Measurements from ENCODE around the gene CDH4.
"Not testable (repeated sequence)": the region's sequence is repeated elsewhere in the genome, so short reads cannot be mapped to it uniquely, and the experiment has no call there.

Gene CDH4

GRCh38 chr20:61439251-61439650 is 187.2 kb downstream of the CDH4 start:
- DNase-seq (ENCODE audit: low spot score) = no peak

DNA sequence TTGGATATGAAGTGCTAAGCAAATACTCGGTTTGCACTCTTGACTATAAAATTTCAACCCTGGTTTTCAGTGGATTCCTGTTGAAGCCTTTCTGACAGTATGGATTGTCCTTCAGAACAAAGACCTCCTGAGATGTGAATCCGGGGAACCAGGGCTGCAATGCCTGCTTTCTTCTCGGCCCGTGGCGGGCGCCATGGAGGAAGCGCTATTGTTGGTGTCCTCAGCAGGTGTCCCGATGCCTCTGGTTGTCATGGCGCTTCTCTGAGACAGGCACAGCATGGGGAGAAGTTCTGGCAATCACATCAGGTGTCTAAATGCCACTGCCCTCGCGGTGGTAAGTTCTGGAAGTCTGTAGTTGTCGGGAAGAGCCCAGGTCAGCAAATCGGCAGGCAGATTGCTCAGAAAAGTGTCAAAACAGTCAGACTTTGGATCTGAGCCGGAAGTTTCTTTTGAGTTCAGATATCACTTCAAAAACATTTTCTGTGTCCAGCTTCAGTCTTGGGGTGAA is 188.5 kb downstream of the CDH4 start:
- no peak for DNase-seq (ENCODE audit: low spot score)

GRCh38 chr20:61441537-61441936 is 189.5 kb downstream of the CDH4 start:
- no peak for DNase-seq (ENCODE audit: low spot score)

GRCh38 chr20:61442075-61442670 is 190.1 kb downstream of the CDH4 start:
- no peak for DNase-seq (ENCODE audit: low spot score)

- DNase-seq (ENCODE audit: low spot score) = no peak
Observed at GRCh38 chr20:61442718-61443117, 190.7 kb downstream of the CDH4 start.

DNA sequence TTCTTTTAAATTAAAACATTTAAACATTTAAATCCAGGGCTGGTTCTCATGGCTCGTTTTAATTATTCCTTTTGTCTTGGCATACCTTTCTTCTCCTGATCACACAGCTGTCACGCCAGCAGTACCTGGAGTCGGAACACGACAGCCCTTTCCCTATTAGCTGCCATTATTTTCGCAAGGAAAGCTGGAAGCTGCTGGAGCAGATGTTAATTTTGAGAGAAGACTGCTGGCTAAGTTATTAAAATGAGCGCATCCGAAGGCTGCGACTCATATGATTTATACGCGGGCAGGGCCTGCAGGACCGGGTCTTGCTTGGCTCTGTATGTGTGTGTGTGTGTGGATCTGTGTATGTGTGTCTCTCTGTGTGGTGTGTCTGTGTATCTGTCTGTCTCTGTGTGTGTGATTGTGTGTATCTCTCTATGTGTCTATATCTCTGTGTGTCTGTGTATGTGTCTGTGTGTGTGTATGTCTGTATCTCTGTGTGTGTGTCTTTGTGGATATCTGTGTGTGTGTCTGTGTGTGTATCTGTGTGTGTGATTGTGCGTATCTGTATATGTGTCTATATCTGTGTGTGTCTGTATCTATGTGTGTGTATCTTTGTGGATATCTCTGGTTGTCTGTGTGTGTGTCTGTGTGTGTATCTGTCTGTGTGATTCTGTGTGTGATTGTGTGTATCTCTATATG is 191.5 kb downstream of the CDH4 start:
- no peak for DNase-seq (ENCODE audit: low spot score)

- DNase-seq (ENCODE audit: low spot score) = no peak
Observed at GRCh38 chr20:61444637-61445036, 192.6 kb downstream of the CDH4 start.

DNA sequence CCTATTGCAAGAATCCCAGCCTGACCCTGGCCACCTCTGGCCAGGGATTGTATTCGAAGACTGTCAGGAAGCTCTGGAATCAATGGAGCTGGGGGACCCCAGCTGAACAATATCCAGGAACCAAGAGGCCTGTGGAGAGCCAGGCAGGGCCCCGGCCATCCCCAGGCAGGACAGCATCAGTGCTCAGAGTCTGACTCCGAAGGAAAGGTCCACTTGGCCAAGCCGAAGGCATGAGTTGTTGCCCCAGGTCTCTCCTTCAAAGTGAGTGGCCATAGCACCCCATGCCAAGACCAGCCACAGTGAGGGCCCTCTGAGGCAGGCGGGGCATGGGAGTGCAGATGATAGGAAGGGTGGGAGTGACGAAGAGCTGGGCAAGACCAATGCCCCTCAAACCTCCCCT is 193.1 kb downstream of the CDH4 start:
- DNase-seq (ENCODE audit: low spot score) = no peak

DNA sequence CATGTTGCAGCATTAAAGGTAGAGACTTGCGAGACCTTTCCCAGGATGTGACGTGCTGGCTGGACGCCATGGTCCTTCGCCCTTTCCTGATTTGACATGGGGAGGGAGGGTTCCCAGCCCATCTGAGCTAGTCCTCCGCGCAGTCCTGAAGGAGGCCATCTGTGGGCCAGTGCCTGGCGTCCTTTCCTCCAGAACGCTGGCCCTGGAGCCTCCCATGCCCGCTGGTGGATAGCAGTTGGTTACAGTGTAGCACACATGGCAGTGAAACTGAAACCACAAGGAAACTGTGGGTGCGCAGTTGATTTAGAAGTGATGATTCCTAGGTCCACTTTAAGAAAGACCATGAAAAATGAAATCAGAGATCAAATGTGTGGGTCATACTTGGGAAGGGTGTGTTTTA is 193.7 kb downstream of the CDH4 start:
- DNase-seq (ENCODE audit: low spot score) = no peak

- no peak for DNase-seq (ENCODE audit: low spot score)
Observed at GRCh38 chr20:61447952-61448351, 195.9 kb downstream of the CDH4 start.

GRCh38 chr20:61448386-61448785 is 196.3 kb downstream of the CDH4 start:
- DNase-seq (ENCODE audit: low spot score) = no peak

- no peak for DNase-seq (ENCODE audit: low spot score)
Observed at GRCh38 chr20:61449057-61449609, 197.1 kb downstream of the CDH4 start.

DNA sequence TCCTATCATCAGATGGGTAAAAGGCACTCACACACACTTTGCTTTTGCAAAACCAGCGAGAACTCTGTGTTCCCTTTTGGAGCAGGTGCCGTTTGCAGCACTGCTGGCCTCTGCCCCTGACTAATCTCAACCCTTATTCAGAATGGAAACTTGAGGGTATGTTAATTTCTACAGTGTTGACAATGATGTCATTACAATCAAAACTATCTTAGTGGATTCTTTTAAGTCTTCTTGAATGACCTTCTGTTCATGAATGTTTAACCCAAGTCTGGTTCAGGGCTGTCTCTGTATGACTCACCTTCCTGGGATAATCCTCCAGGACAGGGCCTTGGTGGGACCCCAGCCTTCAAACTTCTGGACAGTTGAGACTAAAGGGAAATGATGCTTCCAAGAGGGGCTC is 197.9 kb downstream of the CDH4 start:
- DNase-seq (ENCODE audit: low spot score) = no peak

DNA sequence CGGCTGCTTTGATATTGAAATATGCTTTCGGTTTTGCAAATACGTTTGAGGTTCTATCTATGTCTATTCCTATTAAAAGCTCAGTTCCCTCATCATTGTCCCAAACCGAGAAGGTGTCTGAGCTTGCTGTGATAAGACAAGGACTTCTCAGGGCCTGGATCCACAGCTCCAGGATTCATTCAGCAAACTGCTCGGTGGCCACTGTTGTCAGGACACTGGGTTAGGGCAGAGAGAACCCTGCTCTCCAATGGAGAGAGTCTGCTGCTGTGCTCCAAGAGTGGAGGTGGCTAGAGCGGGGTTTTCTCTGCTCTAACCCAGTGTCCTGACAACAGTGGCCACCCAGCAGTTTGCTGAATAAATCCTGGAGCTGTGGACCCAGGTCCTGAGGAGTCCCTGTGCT is 198.5 kb downstream of the CDH4 start:
- DNase-seq (ENCODE audit: low spot score) = no peak

- DNase-seq (ENCODE audit: low spot score) = no peak
Observed at GRCh38 chr20:61451009-61451408, 198.9 kb downstream of the CDH4 start.

GRCh38 chr20:61451953-61452352 is 199.9 kb downstream of the CDH4 start:
- no peak for DNase-seq (ENCODE audit: low spot score)

DNA sequence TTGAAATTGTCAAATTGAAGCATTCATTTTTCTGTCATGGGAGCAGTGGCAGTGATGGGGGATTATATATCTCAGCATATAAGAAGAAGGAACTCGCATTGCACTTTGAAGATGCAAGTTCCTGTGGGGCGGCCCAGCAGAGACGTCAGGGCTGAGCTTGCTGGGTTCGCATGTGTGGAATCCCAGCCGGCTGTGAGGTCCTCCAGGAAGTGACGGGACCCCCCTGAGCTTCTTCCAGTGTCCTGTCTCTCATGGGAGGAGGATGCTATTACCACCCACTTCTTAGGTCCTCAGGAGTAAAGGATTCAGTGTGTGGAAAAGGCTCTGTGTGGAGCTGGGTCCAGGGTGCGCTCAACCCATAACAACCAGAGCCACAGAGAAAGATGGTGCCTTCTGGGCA is 201.2 kb downstream of the CDH4 start:
- no peak for DNase-seq (ENCODE audit: low spot score)

DNA sequence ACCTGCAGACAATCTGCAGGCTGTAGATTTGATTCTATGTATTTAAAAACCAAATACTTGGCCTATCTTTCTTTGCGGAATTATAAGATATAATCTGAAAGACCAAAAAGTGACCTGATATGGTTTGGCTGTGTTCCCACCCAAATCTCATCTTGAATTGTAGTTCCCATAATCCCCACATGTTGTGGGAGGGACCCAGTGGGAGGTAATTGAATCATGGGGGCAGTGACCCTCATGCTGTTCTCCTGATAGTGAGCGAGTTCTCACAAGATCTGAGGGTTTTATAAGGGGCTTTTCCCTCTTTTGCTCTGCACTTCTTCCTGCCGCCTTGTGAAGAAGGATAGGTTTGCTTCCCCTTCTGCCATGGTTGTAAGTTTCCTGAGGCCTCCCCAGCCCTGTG is 201.6 kb downstream of the CDH4 start:
- DNase-seq (ENCODE audit: low spot score) = not testable (repeated sequence)

- no peak for DNase-seq (ENCODE audit: low spot score)
Observed at GRCh38 chr20:61454053-61454452, 202.0 kb downstream of the CDH4 start.

DNA sequence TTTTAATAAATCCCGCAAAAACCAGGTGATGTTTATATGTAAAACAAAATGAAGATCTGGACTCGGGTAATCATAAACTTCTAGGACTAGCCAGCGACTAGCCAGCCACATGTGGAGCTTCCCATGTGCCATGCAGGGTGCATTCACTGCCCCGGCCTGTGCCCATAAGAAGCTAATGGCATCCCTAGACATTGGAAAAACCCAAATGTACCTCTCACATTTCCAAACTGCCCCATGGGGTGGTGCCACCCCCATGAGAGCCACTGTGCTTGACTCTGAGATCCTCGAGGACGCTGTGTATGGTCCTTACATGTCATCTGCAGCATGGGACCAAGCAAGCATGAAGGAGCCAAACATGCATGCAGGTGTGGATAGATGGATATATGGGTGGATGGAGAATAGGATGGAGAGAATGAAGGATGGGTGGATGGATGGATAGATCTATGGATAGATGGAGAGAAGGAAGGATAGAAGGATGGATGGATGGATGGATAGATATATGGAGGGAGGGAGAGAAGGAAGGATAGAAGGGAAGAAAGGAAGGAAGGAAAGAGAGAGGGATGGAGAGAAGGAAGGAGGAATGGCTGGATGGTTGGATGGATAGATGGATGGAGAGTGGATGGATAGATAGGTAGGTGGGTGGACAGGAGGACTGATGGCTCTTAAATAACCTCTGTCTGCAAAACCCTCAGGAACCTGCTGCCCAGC is 203.6 kb downstream of the CDH4 start:
- no peak for DNase-seq (ENCODE audit: low spot score)

GRCh38 chr20:61457725-61458124 is 205.7 kb downstream of the CDH4 start:
- DNase-seq (ENCODE audit: low spot score) = no peak

GRCh38 chr20:61458146-61458746 is 206.2 kb downstream of the CDH4 start:
- DNase-seq (ENCODE audit: low spot score) = no peak

- DNase-seq (ENCODE audit: low spot score) = no peak
Observed at GRCh38 chr20:61459266-61459665, 207.2 kb downstream of the CDH4 start.
